Right lobe of liver (tissue), 4 donors: Measurements from ENCODE around the gene AQP1.

Experiments used
- POLR2A ChIP-seq: fragments of 450-650 bp; IDR thresholded peaks from one replicate; pipeline ENCODE4 v1.6.1; 2017; ENCODE audit warnings: antibody characterized with exemption, mild to moderate bottlenecking
- TF ChIP-seq, protein P1 (sequence below), 4 donors: fragments of 200-600 bp in 3 of 4; fragments of 450-650 bp in 1 of 4; IDR thresholded peaks; one replicate each; pipeline versions ENCODE4 v1.5.1 to v1.8.0; 2016 to 2022; ENCODE audit warnings: antibody characterized with exemption in 4 of 4, mild to moderate bottlenecking in 2 of 4
- donor health status: DM: no; HTN: no; CAD: no.
- donor health status: DM: no; HTN: no; CAD: no.
- donor health status: DM: no; HTN: yes; CAD: no.

DNA sequence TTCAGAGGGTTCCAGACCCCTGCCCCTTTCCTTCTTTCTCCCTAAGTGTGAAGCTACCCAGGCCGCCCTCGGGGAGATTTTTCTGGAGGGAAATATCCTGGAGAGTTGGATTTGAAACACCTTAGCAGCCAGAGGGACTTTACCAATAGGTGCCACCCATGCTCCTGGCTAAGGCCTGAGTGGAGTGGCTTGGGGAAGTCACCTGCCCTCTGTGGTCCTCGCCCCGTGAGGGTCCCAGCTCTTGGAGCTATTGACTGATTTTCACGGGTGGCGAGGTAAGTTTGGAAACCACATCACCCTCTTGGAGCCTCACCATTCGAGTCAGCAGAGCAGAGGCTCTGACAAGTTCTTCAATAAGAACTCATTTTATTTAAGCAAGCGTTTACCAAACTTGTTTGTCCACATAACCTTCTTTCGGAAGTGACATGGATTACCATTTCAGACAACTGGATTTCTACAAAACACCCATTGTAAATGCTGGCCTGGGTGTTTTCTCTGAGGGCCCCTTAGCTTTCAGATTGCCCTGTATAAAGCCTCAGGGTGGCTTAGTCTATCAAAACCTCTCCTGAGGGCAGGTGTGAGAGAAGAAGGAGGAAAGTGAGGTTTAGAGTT lies 20.4 kb downstream of the AQP1 start:
- TF ChIP-seq, protein P1, sequence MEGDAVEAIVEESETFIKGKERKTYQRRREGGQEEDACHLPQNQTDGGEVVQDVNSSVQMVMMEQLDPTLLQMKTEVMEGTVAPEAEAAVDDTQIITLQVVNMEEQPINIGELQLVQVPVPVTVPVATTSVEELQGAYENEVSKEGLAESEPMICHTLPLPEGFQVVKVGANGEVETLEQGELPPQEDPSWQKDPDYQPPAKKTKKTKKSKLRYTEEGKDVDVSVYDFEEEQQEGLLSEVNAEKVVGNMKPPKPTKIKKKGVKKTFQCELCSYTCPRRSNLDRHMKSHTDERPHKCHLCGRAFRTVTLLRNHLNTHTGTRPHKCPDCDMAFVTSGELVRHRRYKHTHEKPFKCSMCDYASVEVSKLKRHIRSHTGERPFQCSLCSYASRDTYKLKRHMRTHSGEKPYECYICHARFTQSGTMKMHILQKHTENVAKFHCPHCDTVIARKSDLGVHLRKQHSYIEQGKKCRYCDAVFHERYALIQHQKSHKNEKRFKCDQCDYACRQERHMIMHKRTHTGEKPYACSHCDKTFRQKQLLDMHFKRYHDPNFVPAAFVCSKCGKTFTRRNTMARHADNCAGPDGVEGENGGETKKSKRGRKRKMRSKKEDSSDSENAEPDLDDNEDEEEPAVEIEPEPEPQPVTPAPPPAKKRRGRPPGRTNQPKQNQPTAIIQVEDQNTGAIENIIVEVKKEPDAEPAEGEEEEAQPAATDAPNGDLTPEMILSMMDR (IDR thresholded peaks at IDR 0.05): no peak
- TF ChIP-seq POLR2A: no peak
